ENCODE data around the gene DNAJA4. TPM values are rescaled to one million over a fixed set of nuclear protein-coding genes. Genes with fewer than 3 reads are reported as not detected.

The DNAJA4 gene
- total RNA-seq, 1 experiment from 2014 or later = not detected

- DNase-seq (ENCODE audit: low spot score) = peak; percentile 56
- in situ Hi-C loops (cut with HindIII; ENCODE audit: low sequenced_read_pairs) = no loop called here
Observed at GRCh38 chr15:78308422-78309032, 44.2 kb downstream of the DNAJA4 start.

GRCh38 chr15:78311292-78311691 lies 46.9 kb downstream of the DNAJA4 start:
- DNase-seq (ENCODE audit: low spot score) = no peak
- in situ Hi-C loops (cut with HindIII; ENCODE audit: low sequenced_read_pairs) = no loop called here

GRCh38 chr15:78312536-78312935 lies 48.2 kb downstream of the DNAJA4 start:
- in situ Hi-C loops (cut with HindIII; ENCODE audit: low sequenced_read_pairs) = no loop called here

DNA sequence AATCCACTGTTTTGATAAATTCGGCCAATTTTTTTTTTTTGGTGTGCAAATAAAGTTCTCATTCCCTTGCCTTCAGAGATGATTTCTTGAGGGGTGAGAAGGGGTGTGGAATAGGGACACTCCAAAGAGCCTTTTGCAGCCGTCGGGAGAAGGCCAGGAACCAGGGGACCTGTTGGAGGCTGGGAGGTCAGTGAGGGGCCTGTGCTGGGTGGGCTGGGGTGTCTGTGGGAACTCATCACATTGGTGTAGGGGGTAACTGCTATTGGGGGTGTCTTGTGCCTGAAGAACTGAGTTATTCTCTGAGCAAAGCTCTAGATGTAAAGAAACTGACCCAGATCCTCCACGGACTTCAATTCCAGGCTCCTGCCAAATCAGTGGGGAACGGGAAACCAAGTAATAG lies 48.6 kb downstream of the DNAJA4 start:
- DNase-seq (ENCODE audit: low spot score) = no peak
- in situ Hi-C loops (cut with HindIII; ENCODE audit: low sequenced_read_pairs) = no loop called here

More at GRCh38 chr15:78312536-78312935, 48.2 kb downstream of the DNAJA4 start:
- no peak for DNase-seq (ENCODE audit: low spot score)

GRCh38 chr15:78313383-78313782 lies 49.0 kb downstream of the DNAJA4 start:
- DNase-seq (ENCODE audit: low spot score) = no peak
- in situ Hi-C loops (cut with HindIII; ENCODE audit: low sequenced_read_pairs) = no loop called here

DNA sequence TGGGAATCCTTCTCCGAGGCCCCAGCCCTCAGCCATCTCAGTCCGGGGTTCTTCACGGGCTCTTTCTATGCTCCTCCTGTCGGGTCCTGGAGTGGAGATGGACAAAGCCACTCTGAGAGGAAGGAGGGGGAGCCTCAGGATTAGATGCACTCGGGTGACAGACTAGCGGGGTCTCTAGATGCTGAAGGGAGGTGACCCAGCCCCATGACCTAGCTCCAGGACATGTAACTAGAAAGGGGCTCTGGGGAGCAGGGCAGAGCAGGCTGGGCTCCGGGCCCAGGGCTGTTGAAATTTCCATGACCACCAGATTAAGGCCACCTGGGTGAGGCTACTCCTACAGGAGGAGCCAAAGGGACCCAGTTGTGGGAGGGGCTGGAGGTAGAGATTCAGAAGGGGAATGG lies 49.8 kb downstream of the DNAJA4 start:
- in situ Hi-C loops (cut with HindIII; ENCODE audit: low sequenced_read_pairs) = no loop called here
- no peak for DNase-seq (ENCODE audit: low spot score)

DNA sequence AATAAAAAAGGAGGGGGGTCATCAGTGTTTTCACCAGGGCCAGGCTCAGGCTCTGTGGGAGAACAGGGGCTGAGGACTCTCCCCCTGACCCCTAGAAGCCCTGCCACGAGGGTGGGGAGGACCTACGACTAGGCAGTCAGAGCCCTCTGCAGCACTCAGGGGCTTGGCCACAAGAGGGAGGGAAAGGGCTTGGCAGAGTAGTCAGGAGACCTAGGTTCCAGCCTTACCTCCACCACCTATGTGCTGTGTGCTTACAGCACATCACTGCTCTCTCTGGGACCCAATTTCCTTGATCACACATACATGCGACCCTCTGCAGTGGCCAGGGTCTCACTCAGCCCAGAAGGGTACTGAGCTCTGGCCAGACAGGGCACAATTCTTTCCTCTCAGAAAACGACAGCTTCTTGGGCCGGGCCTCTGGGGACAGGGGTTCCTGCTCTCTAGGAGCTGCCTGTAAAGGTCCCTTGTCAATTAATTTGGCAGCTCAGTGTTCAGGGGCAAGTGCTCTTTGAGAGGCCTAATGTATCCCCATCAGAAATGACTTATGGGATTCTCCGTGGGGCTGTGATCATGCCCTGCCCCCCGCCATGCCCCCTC lies 51.4 kb downstream of the DNAJA4 start:
- peak; percentile 24 for DNase-seq (ENCODE audit: low spot score)
- in situ Hi-C loops (cut with HindIII; ENCODE audit: low sequenced_read_pairs) = no loop called here

GRCh38 chr15:78316283-78317083 lies 52.1 kb downstream of the DNAJA4 start:
- in situ Hi-C loops (cut with HindIII; ENCODE audit: low sequenced_read_pairs) = no loop called here
- DNase-seq (ENCODE audit: low spot score) = no peak

- in situ Hi-C loops (cut with HindIII; ENCODE audit: low sequenced_read_pairs) = no loop called here
- DNase-seq (ENCODE audit: low spot score) = peak; percentile 23
Observed at GRCh38 chr15:78317145-78317836, 52.9 kb downstream of the DNAJA4 start.

GRCh38 chr15:78319588-78319987 lies 55.2 kb downstream of the DNAJA4 start:
- no peak for DNase-seq (ENCODE audit: low spot score)
- in situ Hi-C loops (cut with HindIII; ENCODE audit: low sequenced_read_pairs) = no loop called here

GRCh38 chr15:78320183-78320582 lies 55.8 kb downstream of the DNAJA4 start:
- in situ Hi-C loops (cut with HindIII; ENCODE audit: low sequenced_read_pairs) = no loop called here
- no peak for DNase-seq (ENCODE audit: low spot score)

GRCh38 chr15:78321041-78321570 lies 56.7 kb downstream of the DNAJA4 start:
- in situ Hi-C loops (cut with HindIII; ENCODE audit: low sequenced_read_pairs) = no loop called here
- no peak for DNase-seq (ENCODE audit: low spot score)

DNA sequence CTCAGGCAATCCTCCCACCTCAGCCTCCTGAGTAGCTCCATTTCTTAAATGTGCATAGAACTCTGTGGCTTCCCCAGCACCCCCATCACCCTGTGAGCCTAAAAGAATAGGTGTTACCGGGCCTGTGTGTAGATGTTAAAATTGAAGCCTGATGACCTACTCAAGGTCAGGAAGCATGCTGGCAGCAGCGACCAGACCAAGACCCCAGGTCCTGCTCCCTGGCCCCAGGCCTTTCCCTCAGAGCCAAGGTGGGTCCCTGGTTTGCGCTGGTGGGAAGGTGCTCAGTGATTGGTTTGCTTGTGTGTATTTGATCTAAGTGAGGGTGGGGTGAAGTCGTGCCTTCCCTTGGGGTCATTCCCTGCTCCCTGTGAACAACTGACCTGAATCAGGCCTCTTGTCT lies 57.4 kb downstream of the DNAJA4 start:
- in situ Hi-C loops (cut with HindIII; ENCODE audit: low sequenced_read_pairs) = no loop called here
- no peak for DNase-seq (ENCODE audit: low spot score)

GRCh38 chr15:78322243-78322642 lies 57.9 kb downstream of the DNAJA4 start:
- in situ Hi-C loops (cut with HindIII; ENCODE audit: low sequenced_read_pairs) = no loop called here
- DNase-seq (ENCODE audit: low spot score) = no peak

- in situ Hi-C loops (cut with HindIII; ENCODE audit: low sequenced_read_pairs) = no loop called here
- DNase-seq (ENCODE audit: low spot score) = no peak
Observed at GRCh38 chr15:78322724-78323521, 58.6 kb downstream of the DNAJA4 start.

GRCh38 chr15:78323693-78324092 lies 59.3 kb downstream of the DNAJA4 start:
- no peak for DNase-seq (ENCODE audit: low spot score)
- in situ Hi-C loops (cut with HindIII; ENCODE audit: low sequenced_read_pairs) = no loop called here

- DNase-seq (ENCODE audit: low spot score) = no peak
- in situ Hi-C loops (cut with HindIII; ENCODE audit: low sequenced_read_pairs) = no loop called here
Observed at GRCh38 chr15:78324144-78324543, 59.8 kb downstream of the DNAJA4 start.

DNA sequence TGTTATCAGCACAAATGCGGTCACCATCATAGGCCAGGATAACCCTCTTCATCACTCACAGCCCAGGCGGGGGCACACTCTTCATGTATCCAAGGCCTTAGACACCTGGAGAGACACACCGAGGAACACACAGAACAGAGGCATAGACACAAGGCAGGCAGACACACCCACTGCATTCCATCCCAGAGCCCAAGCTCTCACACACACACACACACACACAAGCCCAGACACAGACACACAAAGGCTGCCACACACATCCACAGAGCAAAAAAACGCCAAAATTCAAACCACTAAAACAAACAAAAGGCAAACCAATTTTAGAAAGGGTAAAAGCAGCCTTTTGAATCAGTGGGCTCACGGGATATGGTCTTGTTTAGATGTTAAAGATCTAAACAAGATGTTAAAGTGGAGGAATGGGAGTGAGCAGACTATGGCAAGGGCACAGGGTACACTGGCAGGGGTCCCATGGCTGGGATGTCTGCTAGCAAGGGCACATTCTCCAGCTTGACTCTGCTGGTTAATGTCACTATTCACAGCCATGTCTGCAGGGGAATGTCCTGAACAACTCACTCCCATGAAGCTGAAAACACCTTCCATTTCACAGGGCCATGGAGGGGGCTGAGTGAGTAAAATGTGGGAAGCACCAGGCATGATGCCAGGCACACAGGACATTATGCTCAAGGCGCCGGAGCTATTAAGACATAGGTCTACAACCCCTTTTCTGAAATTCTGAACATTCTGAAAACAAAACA lies 60.9 kb downstream of the DNAJA4 start:
- DNase-seq (ENCODE audit: low spot score) = no peak
- in situ Hi-C loops (cut with HindIII; ENCODE audit: low sequenced_read_pairs) = no loop called here
